ENCODE measurements around the gene B3GNT4. TPM values are rescaled to one million over a fixed set of nuclear protein-coding genes. Genes with fewer than 3 reads are reported as not detected.
A peak's percentile ranks its signal among the peaks of the same experiment; 100 is the strongest.
"Not testable (repeated sequence)": the region's sequence is repeated elsewhere in the genome, so short reads cannot be mapped to it uniquely, and the experiment has no call there.

Gene B3GNT4
- total RNA-seq, 1 donor from 2014 or later = 0.53 TPM

DNA sequence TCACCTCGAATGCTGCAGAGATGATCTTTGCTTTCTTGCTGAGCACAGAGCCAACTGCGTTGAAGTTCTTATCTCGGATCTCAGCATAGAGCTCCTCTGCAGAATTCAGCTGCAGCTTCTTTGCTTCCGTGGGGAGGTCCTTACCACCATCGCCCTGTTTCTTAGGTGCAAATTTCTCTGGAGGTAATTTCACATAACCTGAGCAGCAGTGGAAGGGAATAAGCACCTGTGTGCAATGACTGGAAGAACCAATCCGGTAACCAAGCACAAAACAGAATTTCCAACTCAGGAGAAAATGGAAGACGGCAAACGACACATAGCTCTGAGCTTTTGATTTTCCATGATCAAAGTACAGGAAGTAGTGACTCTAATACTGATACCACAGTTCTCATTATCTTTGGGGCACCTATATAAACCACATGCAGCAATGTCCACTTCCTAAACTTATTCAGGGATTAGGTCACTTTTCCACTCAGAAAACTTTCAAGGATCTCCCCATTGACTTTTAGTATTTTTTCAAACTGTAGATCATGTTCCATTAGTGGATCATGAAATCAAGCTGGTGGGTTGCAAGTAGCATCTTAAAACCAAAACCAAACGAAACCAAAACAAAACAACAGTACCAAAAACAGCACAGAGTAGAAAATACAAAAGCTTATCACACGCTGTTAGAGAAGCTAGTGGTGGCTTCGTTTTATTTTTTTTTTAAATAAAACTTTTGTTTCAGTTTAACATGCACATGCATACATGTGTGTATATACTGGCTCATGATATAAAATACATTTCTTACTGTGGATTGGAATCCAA is 41.3 kb downstream of the B3GNT4 start:
- TF ChIP-seq, protein P1, sequence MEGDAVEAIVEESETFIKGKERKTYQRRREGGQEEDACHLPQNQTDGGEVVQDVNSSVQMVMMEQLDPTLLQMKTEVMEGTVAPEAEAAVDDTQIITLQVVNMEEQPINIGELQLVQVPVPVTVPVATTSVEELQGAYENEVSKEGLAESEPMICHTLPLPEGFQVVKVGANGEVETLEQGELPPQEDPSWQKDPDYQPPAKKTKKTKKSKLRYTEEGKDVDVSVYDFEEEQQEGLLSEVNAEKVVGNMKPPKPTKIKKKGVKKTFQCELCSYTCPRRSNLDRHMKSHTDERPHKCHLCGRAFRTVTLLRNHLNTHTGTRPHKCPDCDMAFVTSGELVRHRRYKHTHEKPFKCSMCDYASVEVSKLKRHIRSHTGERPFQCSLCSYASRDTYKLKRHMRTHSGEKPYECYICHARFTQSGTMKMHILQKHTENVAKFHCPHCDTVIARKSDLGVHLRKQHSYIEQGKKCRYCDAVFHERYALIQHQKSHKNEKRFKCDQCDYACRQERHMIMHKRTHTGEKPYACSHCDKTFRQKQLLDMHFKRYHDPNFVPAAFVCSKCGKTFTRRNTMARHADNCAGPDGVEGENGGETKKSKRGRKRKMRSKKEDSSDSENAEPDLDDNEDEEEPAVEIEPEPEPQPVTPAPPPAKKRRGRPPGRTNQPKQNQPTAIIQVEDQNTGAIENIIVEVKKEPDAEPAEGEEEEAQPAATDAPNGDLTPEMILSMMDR (IDR thresholded peaks at IDR 0.05; ENCODE audit: insufficient read depth, low read length, severe bottlenecking) = no peak
- DNase-seq (ENCODE audit: low read depth) (no peak), FAIRE-seq (no peak)
- peaks cover 8% of the 10 kb centered on the region for H3K36me3 ChIP-seq (ENCODE audit: control insufficient read depth, insufficient read depth, low read length)
- no peaks in the 10 kb centered on the region for H3K27me3 ChIP-seq (ENCODE audit: control insufficient read depth, insufficient read depth, low read length)
- H3K4me3 ChIP-seq (ENCODE audit: low read depth, low read length) = no peak overlapping the region

DNA sequence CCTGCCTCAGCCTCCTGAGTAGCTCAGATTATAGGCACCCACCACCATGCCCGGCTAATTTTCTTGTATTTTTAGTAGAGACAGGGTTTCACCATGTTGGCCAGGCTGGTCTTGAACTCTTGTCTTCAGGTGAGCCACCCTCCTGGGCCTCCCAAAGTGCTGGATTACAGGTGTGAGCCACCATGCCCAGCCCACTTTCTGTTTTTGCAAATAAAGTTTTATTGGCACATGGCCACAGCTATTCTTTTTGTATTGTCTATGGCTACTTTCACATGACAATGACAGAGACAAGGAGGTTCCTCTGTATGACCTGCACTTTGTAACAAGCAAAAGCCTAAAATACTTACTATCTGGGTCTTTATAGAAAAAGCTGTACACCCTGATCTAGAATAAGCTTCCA is 42.0 kb downstream of the B3GNT4 start:
- DNase-seq (ENCODE audit: low read depth) = no peak
- no peaks in the 10 kb centered on the region for H3K27me3 ChIP-seq (ENCODE audit: control insufficient read depth, insufficient read depth, low read length)
- TF ChIP-seq, protein P1 (IDR thresholded peaks at IDR 0.05; ENCODE audit: insufficient read depth, low read length, severe bottlenecking) = no peak
- H3K36me3 ChIP-seq (ENCODE audit: control insufficient read depth, insufficient read depth, low read length) = peaks cover 10% of the 10 kb centered on the region
- FAIRE-seq = no peak
- no peak overlapping the region for H3K4me3 ChIP-seq (ENCODE audit: low read depth, low read length)

DNA sequence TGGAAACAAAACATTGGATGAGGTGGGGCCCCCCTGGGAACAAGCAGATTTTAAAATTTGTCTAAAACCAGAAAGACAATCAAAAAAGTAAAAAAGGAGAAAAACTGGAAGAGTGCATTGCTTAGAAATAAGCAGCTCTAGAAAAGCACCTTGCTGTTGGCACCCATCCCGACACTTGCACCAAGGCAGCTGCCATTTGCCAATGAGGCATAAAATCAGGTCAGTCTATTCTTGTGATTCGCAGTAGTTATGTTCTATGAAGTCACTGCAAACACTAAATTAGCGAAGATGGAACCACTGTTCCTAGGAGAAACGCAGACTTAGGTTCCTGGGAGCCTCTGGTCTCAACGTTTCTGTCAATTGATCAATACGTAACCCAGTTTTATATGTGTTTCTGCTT is 46.5 kb downstream of the B3GNT4 start:
- no peak for FAIRE-seq
- Histone ChIP-seq H3K4me3 (ENCODE audit: low read depth, low read length) (no peak overlapping the region), H3K36me3 (ENCODE audit: control insufficient read depth, insufficient read depth, low read length) (peaks cover 6% of the 10 kb centered on the region), H3K27me3 (ENCODE audit: control insufficient read depth, insufficient read depth, low read length) (no peaks in the 10 kb centered on the region)
- DNase-seq (ENCODE audit: low read depth) = no peak
- TF ChIP-seq, protein P1 (IDR thresholded peaks at IDR 0.05; ENCODE audit: insufficient read depth, low read length, severe bottlenecking) = no peak

DNA sequence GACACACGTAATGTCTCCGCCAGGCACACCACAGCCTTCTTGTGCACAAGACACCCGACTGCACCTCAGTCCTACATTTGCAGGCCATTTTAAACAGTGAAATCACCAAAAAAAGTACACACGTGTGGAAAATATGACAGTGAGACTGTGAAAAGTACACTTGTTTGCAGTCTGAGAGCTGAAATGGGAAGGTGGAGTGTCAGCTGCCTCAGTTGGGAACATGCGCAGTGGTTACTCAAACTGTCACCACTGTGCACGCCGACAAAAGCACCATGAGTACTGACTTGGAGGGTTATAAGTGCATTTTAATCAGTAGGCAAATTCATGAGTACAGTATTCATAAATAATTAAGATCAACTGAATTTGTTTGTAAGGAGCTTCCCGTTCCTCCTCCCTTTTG is 47.0 kb downstream of the B3GNT4 start:
- TF ChIP-seq, protein P1 (IDR thresholded peaks at IDR 0.05; ENCODE audit: insufficient read depth, low read length, severe bottlenecking) = no peak
- Histone ChIP-seq H3K36me3 (ENCODE audit: control insufficient read depth, insufficient read depth, low read length) (peaks cover 6% of the 10 kb centered on the region), H3K27me3 (ENCODE audit: control insufficient read depth, insufficient read depth, low read length) (no peaks in the 10 kb centered on the region), H3K4me3 (ENCODE audit: low read depth, low read length) (no peak overlapping the region)
- no peak for FAIRE-seq
- DNase-seq (ENCODE audit: low read depth) = no peak

DNA sequence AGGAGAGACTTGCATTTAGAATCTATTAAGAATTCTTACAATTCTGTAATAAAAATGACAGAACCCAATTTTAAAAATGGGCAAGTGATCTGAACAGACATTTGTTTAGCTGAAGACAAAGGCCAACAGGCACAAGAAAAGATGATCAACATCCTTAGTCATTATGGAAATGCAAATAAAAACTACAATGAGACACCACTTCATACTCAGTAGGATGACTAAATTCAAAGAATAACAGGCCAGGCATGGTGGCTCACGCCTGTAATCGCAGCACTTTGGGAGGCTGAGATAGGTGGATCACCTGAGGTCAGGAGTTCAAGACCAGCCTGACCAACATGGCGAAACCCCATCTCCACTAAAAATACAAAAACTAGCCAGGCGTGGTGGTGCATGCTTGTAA is 55.0 kb downstream of the B3GNT4 start:
- not testable (repeated sequence) for H3K36me3 ChIP-seq (ENCODE audit: control insufficient read depth, insufficient read depth, low read length); FAIRE-seq; H3K27me3 ChIP-seq (ENCODE audit: control insufficient read depth, insufficient read depth, low read length); H3K4me3 ChIP-seq (ENCODE audit: low read depth, low read length)
- DNase-seq (ENCODE audit: low read depth) = peak; percentile 29

Other genes starting within 250 kb of the B3GNT4 start
- 16.3 and 17.1 TPM in 2 replicates for gene BCL7A, start 181.8 kb upstream of the B3GNT4 start, total RNA-seq
- gene MLXIP, start 125.0 kb upstream of the B3GNT4 start, total RNA-seq = 8.7 and 9.2 TPM in 2 replicates
- gene IL31, start 29.5 kb upstream of the B3GNT4 start, total RNA-seq = not detected in 2 replicates
- gene LRRC43, start 20.6 kb upstream of the B3GNT4 start, total RNA-seq = under 0.01 and 0.51 TPM in 2 replicates
- gene DIABLO, start 22.3 kb downstream of the B3GNT4 start, total RNA-seq = 52.9 and 78.7 TPM in 2 replicates
- gene VPS33A, start 62.8 kb downstream of the B3GNT4 start, total RNA-seq = 17.1 and 23.8 TPM in 2 replicates
- 69.0 and 97.2 TPM in 2 replicates for gene CLIP1, start 219.0 kb downstream of the B3GNT4 start, total RNA-seq